Esophagus squamous epithelium (tissue), 4 donors: ENCODE results near the gene LSM11.

ENCODE experiments used
- POLR2A ChIP-seq, 4 donors: fragments of 450-650 bp; IDR thresholded peaks; one replicate each; pipeline ENCODE4 v1.6.1; 2017; ENCODE audit warnings: antibody characterized with exemption in 4 of 4, mild to moderate bottlenecking in 4 of 4, moderate library complexity in 3 of 4
- TF ChIP-seq, protein P1 (sequence below), 6 experiments: fragments of 450-650 bp in 4 of 6; fragments of 200-600 bp in 2 of 6; sonication (generic) in 2 of 6; IDR thresholded peaks; one replicate each; pipeline ENCODE4 v1.5.1; 2016 to 2019; ENCODE audit warnings: antibody characterized with exemption in 6 of 6, mild to moderate bottlenecking in 4 of 6, moderate library complexity in 4 of 6

GRCh38 chr5:157740229-157740610, 3.3 kb upstream of the LSM11 start:
- TF ChIP-seq, protein P1, sequence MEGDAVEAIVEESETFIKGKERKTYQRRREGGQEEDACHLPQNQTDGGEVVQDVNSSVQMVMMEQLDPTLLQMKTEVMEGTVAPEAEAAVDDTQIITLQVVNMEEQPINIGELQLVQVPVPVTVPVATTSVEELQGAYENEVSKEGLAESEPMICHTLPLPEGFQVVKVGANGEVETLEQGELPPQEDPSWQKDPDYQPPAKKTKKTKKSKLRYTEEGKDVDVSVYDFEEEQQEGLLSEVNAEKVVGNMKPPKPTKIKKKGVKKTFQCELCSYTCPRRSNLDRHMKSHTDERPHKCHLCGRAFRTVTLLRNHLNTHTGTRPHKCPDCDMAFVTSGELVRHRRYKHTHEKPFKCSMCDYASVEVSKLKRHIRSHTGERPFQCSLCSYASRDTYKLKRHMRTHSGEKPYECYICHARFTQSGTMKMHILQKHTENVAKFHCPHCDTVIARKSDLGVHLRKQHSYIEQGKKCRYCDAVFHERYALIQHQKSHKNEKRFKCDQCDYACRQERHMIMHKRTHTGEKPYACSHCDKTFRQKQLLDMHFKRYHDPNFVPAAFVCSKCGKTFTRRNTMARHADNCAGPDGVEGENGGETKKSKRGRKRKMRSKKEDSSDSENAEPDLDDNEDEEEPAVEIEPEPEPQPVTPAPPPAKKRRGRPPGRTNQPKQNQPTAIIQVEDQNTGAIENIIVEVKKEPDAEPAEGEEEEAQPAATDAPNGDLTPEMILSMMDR (IDR thresholded peaks at IDR 0.05) = peak in 4 of 6 experiments; percentile 16 to 43 (median 24)
- TF ChIP-seq POLR2A (IDR thresholded peaks at IDR 0.05) = no peak
